LNCaP clone FGC (cell line): ENCODE measurements around the gene PGPEP1.

ENCODE experiments used
- DNase-seq: peaks from one replicate; pipeline ENCODE4 v3.0.0-alpha.2; 2011; ENCODE audit warnings: low read depth
- H3K4me3 ChIP-seq: 2 replicates; pipeline ENCODE4 v1.5.1; 2011; ENCODE audit warnings: mild to moderate bottlenecking, low read depth, low read length, control low read depth
- TF ChIP-seq, protein P1 (sequence below): IDR thresholded peaks from 2 replicates; pipeline ENCODE4 v1.5.1; 2012; ENCODE audit warnings: mild to moderate bottlenecking; ENCODE audit not compliant: control insufficient read depth, insufficient read depth; ENCODE audit errors: extremely low read depth

PGPEP1 gene

GRCh38 chr19:18340190-18340989 lies at the start of gene PGPEP1:
Gene PGPEP1, plus strand, starts transcription at chr19:18340598. Its CDS starts 84 bp downstream, at chr19:18340682.
- H3K4me3 ChIP-seq, result peak within 1 kb of the TSS; percentile 91
- TF ChIP-seq, protein P1, sequence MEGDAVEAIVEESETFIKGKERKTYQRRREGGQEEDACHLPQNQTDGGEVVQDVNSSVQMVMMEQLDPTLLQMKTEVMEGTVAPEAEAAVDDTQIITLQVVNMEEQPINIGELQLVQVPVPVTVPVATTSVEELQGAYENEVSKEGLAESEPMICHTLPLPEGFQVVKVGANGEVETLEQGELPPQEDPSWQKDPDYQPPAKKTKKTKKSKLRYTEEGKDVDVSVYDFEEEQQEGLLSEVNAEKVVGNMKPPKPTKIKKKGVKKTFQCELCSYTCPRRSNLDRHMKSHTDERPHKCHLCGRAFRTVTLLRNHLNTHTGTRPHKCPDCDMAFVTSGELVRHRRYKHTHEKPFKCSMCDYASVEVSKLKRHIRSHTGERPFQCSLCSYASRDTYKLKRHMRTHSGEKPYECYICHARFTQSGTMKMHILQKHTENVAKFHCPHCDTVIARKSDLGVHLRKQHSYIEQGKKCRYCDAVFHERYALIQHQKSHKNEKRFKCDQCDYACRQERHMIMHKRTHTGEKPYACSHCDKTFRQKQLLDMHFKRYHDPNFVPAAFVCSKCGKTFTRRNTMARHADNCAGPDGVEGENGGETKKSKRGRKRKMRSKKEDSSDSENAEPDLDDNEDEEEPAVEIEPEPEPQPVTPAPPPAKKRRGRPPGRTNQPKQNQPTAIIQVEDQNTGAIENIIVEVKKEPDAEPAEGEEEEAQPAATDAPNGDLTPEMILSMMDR, result no peak
- no peak for DNase-seq

DNA sequence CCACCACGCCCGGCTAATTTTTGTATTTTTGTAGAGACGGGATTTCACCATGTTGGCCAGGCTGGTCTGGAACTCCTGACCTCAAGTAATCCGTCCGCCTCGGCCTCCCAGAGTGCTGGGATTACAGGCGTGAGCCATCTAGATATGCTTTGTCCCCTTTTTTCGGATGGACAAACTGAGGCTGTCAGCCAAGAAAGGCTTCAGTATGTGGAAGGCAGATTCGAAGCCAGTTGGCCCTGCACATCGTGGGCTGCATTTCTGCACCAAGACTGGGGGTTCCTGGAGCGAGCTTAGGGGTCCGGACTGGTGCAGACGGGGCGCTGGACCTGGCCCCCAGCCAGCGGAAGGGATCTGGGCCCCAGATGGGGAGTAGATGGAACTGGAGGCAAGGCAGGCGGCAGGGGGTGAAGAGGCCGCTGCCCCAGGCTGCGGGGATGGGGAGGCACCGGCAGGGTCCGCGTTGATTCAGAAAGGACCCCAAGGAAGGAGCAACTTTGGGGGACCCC lies 49.3 kb upstream of the PGPEP1 start:
- TF ChIP-seq, protein P1, result no peak
- H3K4me3 ChIP-seq, result no peak overlapping the region
- DNase-seq, result no peak

- TF ChIP-seq, protein P1, result no peak
- DNase-seq, result no peak
- no peak overlapping the region for H3K4me3 ChIP-seq
Measured at GRCh38 chr19:18291590-18292461, 48.6 kb upstream of the PGPEP1 start.

DNA sequence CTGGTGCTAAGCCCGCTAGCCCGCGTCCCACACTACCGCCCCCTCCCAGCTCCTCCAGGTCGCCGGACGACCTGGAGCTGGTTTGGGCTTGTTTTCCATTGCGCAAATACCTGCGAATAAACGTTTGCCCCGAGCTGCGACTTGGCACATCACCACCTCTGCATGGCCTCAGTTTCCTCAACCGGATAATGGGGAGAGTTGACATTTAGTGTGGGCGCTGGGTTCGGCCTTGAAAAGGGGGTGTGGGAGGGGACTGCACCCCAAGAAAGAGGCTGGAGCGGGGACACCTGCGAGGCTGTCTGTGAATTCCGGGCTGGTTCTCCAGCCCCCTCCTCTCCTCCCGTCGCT lies 48.0 kb upstream of the PGPEP1 start:
- H3K4me3 ChIP-seq, result no peak overlapping the region
- TF ChIP-seq, protein P1, result no peak
- DNase-seq, result no peak

DNA sequence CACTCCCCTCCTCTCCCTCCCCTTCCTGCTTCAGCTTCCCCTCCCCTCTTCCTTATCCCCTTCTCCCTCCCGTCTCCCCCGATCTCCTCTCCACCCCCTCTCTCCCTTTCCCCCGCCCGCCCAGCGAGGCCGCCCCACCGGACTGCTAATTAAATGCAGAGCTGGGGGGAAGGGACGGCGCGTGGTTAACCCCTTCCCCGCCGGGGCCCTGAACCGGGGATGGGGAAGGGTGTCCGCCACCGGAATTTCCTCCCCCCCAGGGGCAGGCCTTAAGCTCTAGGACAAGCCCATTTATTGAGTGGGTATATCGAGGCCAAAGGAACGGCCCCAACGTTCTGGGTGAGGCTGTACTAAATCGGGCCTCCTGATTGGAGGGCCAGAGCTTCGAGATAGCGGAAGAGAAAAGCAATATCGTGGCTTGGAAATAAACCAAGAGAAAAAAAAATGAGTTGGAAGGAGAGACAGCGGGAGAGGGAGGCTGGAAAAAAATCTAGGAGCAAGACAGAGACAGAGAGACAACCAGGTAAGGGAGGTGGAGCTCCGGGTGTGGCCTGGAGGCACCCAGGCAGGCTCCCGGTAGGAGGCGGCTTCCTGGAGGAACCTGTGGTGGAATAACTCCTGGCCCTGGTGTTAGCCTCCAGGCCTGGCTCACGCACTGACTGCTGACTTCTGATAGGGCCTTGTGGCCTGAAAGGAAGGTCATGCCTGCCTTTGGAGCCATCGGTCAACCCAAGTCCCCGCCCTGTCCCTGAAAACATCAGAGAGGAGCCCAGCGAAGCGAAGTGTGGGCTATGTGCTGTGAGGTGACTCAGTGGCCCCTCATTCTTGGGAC lies 47.4 kb upstream of the PGPEP1 start:
- TF ChIP-seq, protein P1, result no peak
- H3K4me3 ChIP-seq, result no peak overlapping the region
- DNase-seq, result no peak
